GM21528 (cell line): ENCODE measurements around the gene HTR1D.
"Not testable (repeated sequence)": the region's sequence is repeated elsewhere in the genome, so short reads cannot be mapped to it uniquely, and the experiment has no call there.

ENCODE experiments used
- ATAC-seq: cut with Tn5 transposase; IDR thresholded peaks from one replicate; pipeline ENCODE4 v1.9.1; 2021; ENCODE audit warnings: mild to moderate bottlenecking, moderate library complexity; ENCODE audit not compliant: unreplicated experiment, low FRiP score

HTR1D gene, protein sequence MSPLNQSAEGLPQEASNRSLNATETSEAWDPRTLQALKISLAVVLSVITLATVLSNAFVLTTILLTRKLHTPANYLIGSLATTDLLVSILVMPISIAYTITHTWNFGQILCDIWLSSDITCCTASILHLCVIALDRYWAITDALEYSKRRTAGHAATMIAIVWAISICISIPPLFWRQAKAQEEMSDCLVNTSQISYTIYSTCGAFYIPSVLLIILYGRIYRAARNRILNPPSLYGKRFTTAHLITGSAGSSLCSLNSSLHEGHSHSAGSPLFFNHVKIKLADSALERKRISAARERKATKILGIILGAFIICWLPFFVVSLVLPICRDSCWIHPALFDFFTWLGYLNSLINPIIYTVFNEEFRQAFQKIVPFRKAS

GRCh38 chr1:23217421-23218115, at the start of gene HTR1D:
HTR1D (minus strand) TSS chr1:23217502; CDS start chr1:23194219, 23,283 bp downstream.
- no peak for ATAC-seq

DNA sequence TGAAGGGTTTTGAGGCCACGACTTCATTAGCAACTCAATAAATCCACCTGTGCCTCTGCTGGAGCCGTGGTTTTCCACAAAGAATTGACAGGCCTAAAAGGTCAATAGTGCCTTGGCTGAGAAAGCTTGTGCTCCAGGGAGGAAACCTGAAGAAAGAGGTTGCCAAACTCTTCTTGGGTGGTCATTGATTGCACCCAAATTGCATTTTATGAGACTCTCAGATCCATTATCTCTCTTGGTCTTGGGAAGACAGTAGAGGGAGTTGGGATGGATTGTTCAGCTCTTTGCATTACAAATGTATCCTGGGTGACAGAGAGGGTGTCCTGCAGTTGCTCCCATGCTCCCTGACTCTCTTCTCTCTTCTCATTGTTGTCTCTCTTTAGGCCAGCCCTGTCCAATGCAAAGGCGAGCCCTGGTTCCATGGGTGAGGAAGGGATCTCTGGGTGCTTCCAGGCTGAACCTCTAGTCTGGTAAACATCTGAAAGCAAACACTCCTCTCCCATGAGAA, 46.1 kb upstream of the HTR1D start:
- no peak for ATAC-seq

- ATAC-seq, result not testable (repeated sequence)
Measured at GRCh38 chr1:23258082-23258481, 40.8 kb upstream of the HTR1D start.

GRCh38 chr1:23257371-23257770, 40.1 kb upstream of the HTR1D start:
- ATAC-seq, result not testable (repeated sequence)

- ATAC-seq, result no peak
Measured at GRCh38 chr1:23254584-23254983, 37.3 kb upstream of the HTR1D start.

DNA sequence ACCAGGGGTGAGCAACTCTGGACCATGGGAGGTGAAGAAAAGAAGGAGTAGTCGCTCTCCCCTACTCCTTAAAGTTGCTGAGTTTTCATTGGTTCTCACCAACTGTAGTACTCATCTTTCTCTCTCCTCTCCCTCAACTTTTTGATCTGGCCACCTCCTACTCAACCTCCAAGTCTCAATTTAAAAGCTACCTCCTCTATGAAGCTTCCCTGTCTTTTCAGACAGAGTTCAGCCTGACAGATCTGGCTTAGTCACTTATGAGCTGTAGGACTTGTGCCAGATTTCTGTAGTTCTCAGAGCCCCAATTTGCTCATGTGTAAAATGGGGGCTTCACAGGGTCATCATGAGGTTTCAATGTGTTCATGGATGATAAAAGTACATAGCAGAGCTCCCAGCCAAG, 34.5 kb upstream of the HTR1D start:
- ATAC-seq, result no peak

DNA sequence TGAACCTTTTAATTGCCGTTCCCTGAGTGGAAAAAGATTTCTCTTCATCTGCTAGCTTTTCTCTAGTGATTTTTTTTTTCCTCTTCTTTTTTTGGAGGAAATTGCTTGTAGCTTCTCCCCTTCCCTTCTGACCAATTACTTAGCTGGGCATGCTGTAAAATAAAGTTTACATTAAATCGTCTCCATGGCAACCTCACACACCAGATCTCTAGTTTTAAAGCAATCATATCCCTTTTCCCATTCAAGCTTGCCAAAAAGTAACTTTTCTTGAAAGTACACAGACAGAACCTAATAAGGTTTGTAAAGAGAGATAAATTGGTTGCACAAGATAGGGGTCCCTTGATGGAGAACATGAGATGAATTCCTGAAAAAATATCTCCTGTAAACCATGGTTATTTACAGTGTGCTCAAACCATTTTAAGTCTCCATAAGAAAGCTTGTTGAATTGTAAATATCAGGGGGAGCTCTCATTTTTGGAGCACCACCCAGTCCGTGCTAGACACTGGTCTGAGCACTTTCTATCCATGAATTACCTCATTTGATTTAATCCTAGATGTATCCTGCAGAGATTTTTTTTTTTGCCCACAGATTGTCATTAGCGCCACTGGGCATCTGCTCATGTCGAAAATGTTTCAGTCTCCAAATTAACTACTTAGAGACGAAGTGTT, 32.6 kb upstream of the HTR1D start:
- ATAC-seq, result no peak

DNA sequence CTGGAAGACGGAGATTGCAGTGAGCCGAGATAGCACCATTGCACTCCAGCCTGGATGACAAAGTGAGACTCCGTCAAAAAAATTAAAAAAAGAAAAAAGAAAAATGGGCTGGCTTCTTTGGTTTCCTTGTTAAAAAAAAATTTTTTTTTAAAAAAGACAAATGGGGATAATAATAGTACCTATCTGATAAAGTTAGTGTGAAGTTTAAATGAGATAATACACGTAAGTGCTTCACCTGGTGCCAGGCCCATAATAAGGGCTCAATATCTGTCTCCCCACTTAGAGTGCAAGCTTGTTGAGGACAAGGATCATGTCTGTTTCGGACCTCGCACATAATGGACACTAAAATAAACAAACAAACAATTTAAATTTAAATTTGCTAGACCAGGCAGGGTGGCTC, 30.0 kb upstream of the HTR1D start:
- no peak for ATAC-seq

DNA sequence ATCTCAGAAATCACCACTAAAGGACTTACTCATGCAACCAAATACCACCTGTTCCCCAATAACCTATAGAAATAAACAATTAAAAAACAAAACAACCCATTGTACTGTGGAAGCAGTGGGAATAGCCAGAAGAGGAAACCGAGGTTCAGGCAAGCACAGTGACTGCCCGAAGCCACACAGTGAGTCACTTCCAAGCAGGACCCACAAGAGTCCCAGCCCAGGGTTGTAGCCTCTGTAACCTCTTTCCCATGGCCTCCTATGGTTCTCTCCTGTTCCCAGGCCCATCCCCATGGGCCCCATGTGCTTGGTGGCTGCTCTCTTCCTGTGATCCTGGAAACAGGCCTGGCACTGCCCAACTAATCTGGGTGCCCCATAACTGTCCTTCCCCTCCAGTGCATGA, 29.0 kb upstream of the HTR1D start:
- no peak for ATAC-seq

GRCh38 chr1:23244256-23244761, 27.0 kb upstream of the HTR1D start:
- ATAC-seq, result no peak

DNA sequence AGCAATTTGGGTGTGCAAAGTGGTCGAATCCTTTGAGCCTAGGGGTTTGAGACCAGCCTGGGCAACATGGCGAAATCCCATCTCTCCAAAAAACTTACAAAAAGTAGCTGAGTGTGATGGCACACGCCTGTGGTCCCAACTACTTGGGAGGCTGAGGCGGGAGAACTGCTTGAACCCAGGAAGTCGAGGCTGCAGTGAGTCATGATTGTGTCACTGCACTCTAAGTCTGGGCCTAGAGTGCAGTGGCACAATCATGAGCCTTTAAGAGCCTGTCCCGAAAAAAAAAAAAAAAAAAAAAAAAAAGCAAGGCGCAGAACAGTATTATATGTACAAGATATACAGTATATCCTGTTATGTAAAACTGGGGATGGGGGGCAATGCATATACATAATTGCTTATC, 25.1 kb upstream of the HTR1D start:
- ATAC-seq, result no peak

GRCh38 chr1:23239638-23240295, 22.5 kb upstream of the HTR1D start:
- no peak for ATAC-seq

- ATAC-seq, result no peak
Measured at GRCh38 chr1:23238565-23238964, 21.3 kb upstream of the HTR1D start.

- ATAC-seq, result no peak
Measured at GRCh38 chr1:23237508-23237907, 20.2 kb upstream of the HTR1D start.

DNA sequence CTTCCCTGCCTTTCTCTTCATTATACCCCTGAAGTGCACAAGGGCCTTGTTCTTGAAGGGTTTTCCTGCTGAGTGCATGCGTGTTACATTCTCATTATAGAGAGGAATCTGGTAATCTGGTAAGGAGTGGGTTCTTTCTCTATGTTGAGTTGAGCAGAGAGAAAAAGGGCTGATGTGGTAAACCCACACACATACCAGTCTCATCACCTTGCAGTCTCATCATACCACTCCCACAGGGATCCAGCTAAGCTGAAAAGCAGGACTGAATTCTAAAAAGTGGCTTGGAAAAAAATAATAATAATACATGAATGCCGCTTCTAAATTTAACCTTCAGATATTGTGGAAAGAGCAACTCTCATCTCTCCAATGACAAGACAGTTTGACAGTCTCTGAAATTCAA, 10.5 kb upstream of the HTR1D start:
- no peak for ATAC-seq

DNA sequence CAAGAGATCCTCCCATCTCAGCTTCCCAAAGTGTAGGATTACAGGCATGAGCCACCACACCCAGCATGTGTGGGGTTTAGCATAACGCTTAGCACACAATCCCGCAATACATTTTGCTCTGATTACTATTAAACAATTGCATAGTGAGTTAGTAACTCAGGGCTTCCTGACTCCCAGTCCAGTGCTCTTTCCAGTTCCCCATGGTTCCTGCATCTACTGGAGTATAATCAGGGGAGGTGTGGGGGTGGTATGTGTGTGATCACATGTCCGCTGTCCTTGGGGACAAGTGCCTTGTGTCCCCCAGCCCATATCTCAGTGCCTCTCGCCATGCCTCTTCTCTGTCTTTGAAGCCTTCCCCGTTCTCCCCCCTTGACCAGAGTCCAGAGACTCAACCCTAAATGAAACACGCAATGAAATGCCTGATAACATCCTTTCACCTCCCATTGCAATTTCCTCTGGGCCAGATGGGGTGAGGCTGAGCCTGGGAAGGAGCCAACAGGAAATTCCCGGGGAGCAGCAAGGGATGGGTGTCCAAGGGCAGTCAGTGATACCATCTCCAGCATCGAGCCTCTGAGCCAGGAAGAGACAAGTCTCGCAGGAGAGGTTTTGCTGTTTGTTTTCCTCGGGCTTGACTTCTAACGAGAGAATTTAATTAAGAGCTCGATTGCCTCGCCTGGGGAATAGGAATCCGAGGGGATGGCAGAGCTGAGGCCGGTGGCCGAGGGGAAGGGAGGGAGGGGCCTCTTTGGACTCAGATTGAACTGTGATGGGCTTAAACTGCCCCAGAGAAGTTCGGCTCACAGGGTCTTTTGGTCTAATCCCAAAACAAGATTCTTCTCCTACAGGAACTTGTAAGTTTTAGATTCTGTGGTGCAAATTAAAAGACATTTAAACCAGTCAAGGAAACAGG, 7.7 kb upstream of the HTR1D start:
- ATAC-seq, result no peak

DNA sequence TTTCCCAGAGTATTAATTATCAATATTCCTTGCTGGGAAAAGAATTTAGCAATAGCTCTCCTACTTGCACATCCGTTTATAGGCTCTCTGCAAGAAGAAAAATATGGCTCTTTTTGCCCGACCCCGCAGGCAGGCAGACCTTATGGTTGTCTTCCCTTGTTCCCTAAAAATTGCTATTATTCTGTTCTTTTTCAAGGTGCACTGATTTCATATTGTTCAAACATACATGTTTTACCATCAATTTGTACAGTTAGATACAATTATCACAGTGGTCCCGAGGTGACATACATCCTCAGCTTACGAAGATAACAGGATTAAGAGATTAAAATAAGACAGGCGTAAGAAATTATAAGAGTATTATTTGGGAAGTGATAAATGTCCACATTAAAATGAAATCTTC, 6.7 kb upstream of the HTR1D start:
- ATAC-seq, result not testable (repeated sequence)

GRCh38 chr1:23223490-23223951, 6.2 kb upstream of the HTR1D start:
- not testable (repeated sequence) for ATAC-seq

DNA sequence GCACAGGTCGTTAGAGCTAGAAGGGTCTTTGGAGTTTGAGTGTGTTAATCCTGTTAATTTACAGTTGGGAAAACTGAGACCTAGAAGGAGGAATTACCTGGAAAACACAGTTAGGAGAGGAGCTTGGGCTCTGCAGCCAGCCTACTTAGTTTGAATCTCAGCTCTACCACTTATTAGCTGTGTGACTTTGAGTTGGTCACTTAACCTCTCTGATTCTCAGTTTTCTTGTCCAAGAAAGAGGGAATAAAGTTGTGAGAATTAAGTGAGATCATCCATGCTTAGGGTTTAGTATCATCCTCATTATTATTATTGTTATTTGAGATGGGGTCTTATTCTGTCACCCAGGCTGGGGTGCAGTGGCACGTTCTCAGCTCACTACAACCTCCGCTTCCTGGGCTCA, 5.4 kb upstream of the HTR1D start:
- no peak for ATAC-seq
